Measurements from ENCODE around the gene NIFK.
A peak's percentile ranks its signal among the peaks of the same experiment; 100 is the strongest.
"Not testable (repeated sequence)": the region's sequence is repeated elsewhere in the genome, so short reads cannot be mapped to it uniquely, and the experiment has no call there.

The NIFK gene

DNA sequence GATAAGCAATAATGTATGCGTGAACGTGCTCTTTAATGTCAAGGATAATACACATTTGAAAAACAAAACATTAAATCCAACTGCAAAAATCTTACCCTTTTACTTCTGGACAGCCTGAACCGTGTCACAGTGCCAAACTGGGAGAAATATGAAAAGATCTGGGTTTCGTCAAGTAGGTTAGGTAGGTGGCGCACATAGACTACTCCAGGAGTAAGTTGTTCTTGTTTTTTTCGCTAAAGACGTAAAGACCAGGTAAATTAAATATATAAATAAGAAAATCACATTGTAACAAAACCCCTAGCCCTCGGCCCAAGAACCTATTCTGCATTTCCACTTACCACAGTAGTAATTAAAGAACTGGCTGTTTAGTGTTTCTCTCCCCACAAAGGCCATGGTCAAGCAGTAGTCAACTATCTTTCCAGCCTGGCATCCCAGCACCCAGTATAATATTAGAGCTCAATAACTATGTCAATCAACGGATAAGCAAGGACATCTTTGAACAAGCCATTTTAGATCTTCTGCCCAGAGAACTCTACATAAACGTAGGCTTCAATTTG is 1.1 kb downstream of the NIFK start:
- DNase-seq (ENCODE audit: insufficient read length, low spot score) (no peak), FAIRE-seq (no peak)

DNA sequence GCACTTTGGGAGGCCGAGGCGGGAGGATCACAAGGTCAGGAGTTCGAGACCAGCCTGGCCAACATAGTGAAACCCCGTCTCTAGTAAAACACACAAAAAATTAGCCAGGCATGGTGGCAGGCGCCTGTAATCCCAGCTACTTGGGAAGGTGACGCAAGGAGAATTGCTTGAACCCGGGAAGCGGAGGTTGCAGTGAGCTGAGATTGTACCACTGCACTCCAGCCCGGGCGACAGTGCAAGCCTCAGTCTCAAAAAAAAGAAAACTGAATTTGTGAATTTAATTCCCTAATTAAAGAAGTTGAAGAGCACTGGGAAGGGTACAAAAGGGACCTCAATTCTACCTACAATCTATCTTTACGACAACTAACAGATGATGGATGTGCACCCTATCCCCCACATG is 2.1 kb downstream of the NIFK start:
- not testable (repeated sequence) for FAIRE-seq; DNase-seq (ENCODE audit: insufficient read length, low spot score)

DNA sequence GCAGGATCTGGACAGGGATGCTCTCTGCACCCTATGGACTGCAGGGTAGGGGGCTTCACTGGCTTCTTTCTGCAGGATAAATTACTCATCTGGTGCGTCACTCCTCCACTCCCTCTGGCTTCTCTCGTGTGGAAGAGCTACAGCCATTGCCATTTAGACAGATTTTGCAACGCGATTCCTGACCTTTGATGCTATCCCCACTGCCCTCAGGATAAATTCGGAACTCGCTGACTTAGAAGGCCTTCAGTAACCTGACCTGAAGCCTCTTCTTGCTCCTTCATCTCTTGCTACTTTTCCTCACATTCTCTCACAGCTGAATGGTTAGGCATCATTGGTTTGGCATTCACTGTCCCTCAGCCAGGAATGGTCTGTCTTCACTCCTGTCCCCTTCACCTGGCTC is 5.3 kb downstream of the NIFK start:
- no peak for FAIRE-seq

DNA sequence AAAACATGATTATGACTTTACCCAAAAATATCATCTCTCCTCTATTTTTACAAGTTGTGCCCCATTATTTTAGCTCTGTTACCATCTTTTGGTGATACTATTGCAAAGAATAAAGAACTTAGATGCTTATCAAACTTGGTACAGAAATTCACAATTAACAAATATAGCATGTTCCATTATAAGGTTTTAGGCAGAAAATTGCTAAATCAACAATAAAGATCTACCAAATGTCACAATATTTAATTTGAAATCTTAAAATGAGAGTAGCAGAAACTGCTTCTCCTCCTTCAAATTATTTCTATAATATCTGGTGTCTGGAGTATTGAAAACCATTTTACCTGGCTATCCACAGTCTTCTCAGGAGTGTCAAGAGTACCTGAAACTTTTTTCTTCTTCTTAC is 8.7 kb downstream of the NIFK start:
- DNase-seq (ENCODE audit: insufficient read length, low spot score) (no peak), FAIRE-seq (no peak)

More for the DNA sequence above, 5.3 kb downstream of the NIFK start:
- DNase-seq (ENCODE audit: insufficient read length, low spot score) = no peak

DNA sequence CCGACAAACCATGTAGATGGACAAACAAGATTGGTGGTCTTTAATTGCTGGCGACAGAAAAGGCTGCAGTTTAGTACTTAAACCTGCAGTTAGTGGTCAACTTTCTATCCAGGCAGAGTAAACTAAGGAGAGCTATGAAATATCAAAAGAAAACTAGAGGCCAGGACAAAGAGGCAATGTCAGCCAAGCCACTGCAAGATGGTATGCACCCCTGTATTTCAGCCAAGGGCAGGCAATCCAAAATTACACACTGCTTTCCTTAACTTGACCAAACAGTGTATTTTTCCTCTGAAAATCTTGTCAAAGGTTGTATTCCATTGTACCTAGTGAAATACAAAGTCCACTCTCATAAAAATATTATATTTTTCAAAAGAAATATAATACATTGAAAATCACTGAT is 9.3 kb downstream of the NIFK start:
- DNase-seq (ENCODE audit: insufficient read length, low spot score) (no peak), FAIRE-seq (no peak)

DNA sequence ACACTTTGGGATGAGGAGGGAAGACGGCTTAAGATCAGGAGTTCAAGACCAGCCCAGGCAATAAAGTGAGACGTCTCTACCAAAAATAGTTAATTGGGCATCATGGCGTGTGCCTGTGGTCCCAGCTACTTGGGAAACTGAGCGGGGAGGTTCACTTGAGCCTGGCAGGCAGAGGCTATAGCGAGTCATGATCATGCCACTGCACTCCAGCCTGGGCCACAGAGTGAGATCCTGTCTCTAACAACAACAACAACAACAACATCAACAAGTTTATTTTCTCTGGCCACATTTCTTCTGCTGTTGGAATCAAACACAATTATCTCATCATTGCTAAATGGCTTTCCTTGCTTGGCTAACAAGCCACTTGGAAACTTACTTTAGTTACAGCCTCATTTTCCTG is 13.4 kb downstream of the NIFK start:
- no peak for DNase-seq (ENCODE audit: insufficient read length, low spot score)
- FAIRE-seq = no peak

DNA sequence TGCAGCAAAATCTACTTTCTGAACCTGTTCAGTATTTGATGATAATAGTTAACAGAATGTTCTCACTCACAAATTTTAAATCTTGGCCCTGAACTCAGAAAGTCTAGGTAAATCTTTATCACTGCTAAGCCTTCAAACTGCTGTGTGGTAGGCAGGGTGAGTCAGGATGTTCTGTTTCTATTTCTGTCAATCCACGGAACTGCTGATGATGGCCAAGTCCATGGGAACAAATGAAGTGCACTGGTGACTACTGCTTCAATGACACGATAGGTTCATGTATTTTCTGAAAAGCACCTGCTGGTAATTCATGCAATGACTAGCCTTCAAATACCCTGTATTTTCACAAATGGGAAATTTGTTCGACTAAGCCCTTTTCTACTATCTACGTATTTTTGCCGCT is 14.2 kb downstream of the NIFK start:
- FAIRE-seq (no peak), DNase-seq (ENCODE audit: insufficient read length, low spot score) (no peak)

DNA sequence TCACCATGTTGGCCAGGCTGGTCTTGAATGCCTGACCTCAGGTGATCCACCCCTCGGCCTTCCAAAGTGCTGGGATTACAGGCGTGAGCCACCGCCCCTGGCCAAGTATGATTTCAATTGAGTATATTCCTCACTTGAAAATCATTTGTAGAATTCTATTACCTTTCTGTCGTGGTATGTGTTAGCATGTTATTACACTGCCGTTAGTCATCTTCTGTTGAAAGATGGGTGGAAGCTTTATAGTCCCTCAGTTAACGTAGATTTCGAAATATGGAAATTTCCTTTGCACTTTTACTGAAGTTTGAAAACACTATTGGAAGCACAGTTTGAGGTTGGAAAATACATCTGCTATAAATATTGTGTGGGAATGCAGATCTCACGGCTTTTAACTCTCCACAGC is 14.7 kb downstream of the NIFK start:
- no peak for FAIRE-seq

DNA sequence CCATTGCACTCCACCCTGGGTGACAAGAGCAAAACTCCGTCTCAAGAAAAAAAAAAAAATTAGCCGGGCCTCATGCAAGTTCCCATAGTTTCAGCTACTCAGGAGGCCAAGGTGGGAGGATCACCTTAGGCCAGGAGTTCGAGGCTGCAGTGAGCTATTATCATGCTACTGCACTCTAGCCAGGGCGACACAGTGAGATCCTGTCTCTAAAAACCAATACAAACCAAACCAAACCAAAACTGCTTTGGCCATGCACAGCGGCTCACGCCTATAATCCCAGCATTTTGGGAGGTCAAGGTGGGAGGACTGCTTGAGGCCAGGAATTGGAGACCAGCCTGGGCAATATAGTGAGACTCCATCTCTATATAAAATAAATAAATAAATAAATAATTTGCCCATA is 19.1 kb downstream of the NIFK start:
- DNase-seq (ENCODE audit: insufficient read length, low spot score) = no peak
- no peak for FAIRE-seq

More for the DNA sequence above, 14.7 kb downstream of the NIFK start:
- peak; percentile 50 for DNase-seq (ENCODE audit: insufficient read length, low spot score)

DNA sequence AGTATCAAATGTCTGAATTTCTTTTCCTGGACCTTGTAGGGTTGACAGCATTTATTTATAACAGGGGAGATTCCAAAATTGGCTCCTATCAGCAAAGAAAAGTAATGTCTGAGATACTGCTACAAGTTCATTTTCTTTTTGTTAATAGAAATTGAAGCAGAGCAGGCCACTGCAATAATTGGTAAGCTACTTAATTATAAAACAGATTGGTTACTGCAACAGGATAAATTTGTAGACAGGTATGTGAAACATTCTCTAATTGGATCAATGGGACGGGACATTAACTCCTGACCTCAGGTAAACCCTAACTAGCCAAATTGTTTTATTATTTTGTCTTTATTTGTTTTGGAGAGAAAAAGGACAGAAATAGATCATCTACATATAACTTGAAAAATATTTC is 20.5 kb downstream of the NIFK start:
- no peak for FAIRE-seq
- DNase-seq (ENCODE audit: insufficient read length, low spot score) = no peak

DNA sequence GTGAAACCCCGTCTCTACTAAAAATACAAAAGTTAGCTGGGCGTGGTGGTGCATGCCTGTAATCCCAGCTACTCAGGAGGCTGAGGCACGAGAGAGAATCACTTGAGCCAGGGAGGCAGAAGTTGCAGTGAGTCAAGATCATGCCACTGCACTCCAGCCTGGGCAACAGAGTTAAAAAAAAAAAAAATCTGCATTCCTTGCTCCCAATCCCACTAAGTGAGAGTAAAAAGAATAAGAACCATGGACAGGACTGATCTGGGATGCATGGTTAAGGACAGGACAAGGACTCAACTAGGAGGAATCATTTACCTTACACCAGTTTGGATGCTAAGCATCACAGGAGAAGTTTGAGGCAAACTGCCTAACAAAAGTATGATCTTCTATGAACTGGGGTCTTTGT is 25.2 kb downstream of the NIFK start:
- not testable (repeated sequence) for FAIRE-seq; DNase-seq (ENCODE audit: insufficient read length, low spot score)

DNA sequence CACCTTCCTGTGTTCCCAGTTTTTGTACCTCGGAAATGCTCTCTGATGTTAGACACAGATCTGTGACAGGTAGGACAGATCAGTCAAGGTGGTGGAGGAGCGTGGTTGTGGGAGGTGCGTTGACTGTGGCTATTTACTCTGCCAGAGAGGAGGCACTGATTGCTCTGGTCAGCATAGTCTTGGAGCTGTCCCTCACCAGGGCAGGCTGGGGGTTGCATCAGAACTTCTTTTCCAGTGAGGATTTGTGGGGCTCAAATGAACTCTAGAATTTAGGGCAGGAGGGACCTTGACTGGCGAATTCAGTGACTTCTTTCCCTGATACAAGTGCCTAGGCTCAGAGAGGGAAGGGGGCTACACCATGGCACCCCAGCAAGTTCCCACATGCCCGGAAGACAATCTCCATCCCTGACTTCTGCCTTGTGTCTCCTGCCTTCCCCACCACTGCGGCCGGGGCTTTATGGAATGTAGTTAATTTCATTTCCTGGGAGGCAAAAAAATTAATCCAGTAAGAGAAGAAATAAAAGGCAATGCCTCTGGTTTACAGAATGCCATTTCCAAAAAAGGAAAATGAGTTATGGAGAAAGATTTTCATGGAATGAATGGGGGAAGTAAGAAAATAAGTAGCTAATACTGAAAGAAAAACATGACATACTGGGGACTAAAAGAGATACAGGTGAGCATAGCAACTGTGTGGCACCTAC is 26.1 kb downstream of the NIFK start:
- FAIRE-seq (peak; percentile 20), DNase-seq (ENCODE audit: insufficient read length, low spot score) (no peak)

DNA sequence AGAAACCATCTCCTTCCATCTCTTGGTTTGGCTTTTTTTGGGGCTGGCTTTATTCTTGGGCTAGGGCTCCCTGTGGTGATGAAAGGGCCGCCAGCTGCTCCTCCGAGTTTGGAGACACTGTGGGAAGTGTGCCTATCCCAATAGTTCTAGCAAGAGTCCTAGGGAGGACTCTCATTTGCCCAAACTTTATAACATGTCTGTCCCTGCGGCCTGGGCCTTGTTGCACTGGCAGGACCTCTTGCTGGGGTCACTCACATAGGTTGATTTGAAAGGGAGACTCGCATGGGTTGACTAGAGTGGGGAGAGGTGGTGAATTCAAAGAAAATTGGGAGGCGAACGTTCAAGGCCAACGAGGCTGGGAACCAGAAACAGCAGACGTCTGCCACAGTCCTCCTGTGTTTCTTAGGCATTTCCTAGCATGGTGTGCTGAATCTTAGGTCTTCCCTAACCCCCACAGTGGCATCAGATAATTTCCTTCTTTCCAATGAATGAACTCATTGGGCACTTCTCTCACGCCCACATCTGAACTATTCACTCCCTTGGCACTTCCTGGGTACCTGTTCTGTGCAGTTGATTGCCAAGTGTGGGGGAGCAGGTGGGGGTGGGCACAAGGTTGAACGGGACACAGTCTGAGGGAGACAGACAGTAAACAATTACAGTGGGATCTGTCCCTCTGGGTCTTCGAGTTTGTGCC is 26.8 kb downstream of the NIFK start:
- DNase-seq (ENCODE audit: insufficient read length, low spot score) (no peak), FAIRE-seq (no peak)

DNA sequence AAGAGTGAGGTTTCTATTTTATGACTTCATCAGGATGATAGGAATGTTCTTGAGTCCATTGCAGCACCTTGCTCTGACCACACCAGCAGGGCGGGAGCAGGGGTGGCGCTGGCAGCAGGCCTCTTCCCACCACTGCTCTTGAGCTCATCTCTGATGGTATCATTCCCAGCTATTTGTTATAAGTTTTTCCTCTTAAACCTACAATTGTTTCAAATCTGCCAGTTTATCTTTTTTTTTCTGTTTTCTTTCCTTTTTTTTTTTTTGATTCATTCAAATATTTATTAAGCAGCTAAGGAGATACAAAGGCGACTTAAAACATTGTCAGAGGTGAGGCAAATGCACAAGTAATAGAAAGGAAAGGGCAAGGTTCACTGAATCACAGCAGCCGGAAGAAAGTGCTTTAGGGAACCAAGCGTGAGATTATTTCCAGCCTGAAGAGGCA is 28.7 kb downstream of the NIFK start:
- no peak for DNase-seq (ENCODE audit: insufficient read length, low spot score)
- no peak for FAIRE-seq

DNA sequence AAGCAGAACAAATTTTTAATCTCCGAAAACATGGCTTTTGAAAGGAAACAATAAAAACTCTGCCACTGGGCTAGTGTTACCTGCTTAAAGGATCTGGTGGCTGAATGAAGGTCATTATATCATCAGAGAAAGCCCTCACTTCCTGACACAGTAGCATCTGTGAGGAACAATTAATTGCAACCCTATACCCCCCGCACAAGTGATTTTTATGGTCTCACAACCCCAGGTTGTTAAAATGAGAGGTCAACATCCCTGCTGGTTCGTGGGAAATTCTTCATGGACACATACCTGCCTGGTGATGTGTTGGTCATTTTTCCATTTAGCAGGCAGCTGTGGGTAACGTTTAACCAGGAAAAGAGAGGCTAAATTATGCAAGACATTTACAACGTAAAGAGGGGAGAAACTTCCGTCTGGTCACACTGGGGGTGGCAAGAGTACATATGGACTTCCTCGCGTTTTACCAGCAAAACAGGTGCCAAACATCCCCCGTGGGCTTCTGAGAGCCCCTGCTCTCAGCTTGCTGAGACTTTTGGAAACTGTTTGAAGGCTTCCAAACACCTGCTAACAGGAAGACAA is 29.2 kb downstream of the NIFK start:
- no peak for FAIRE-seq
- DNase-seq (ENCODE audit: insufficient read length, low spot score) = no peak

DNA sequence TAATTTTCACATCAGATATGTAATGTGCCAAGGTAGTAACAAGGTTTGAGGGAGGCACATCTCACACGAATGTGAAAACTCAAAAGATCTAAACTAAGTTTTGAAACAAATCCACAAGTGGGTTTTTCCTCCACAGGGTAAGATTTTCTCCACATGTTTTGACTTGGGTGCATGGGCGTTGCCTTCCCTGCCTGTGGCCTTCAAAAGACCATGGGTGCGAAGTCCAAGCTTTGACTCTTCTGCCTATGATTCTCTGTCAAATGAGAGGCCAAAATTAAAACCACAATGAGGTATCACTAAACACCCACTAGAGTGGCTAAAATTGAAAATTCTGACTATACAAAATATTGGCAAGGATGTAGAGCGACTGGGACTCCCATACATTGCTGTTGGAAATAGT is 30.7 kb downstream of the NIFK start:
- DNase-seq (ENCODE audit: insufficient read length, low spot score) (no peak), FAIRE-seq (no peak)

DNA sequence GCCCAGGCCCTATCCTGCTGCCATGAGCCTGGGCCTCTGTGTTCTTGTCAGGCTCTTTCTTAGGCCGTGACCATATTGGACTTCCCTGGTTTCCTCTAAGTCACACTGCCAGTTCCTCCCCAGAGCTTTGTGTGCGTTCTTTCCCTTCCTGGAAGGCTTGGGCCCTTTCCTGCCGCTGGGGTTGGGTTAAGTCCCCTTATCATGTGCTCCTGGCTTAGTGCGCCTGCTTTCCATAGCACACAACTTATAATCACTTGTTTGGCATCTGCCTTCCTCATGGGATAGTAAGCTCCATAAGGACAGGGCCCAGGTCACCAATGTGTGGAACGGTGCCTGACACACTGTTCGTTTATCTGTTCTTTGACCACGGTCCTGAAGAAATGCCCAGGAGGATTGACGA is 31.3 kb downstream of the NIFK start:
- FAIRE-seq (no peak), DNase-seq (ENCODE audit: insufficient read length, low spot score) (no peak)

DNA sequence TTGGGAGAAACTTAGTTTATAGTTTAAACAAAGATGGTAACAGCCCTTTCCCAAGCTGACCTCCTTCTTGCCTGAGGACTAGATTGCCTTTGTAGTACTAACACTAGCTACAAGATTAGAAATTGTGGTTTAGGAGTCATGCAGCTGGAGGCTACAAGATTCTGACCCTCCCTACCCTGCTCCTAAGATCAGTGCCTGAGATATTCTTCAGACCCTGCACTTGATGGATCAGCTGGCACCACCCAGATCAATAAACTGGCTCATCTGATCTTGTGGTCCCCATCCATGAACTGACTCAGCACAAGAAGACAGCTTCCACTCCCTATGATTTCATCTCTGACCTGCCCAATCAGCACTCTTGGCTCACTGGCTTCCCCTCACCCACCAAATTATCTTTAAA is 34.9 kb downstream of the NIFK start:
- not testable (repeated sequence) for FAIRE-seq; DNase-seq (ENCODE audit: insufficient read length, low spot score)

DNA sequence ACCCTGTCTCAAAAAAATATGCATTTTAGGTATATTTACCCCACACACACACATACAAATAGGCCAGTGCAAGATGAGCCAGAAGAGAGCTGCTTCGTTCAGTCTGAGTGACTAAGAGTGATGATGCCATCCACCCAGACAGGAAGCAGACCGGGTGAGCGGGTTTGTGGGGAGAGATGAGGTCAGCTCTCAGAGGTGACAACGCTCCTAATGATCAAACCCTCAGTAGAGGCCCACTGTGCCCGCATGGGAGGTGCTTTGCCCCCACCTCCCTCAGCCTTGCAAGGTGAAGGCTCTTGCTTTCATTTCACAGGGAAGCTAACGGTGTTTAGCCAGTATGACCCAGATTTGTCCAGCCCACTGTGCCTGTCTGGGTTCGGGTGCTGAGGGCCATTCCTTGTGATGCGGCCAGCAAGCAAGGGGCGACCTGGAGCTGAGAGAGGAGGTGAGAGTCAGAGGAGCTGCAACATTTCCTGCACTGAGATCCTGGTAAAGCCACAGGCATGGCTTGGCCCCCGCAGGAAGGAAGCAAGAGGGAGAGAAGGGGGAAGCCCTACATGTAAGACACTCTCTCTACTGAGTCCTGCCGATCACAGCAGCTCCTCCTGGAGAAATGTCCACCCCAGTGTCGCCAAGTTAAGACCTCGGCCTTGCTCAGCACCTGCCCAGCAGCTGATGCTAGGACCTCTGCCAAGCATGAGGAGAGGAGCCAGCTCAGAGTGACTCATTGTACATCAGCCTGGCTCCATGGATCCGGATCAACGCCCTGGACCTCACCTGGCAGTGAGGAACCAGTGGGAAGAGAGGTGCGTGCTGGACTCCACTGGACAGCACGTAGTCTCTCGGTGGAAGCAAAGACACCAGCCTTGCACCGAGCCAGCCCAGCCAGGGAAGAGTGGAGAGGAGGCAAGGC is 37.0 kb downstream of the NIFK start:
- FAIRE-seq = no peak
- peak; percentile 85 for DNase-seq (ENCODE audit: insufficient read length, low spot score)

DNA sequence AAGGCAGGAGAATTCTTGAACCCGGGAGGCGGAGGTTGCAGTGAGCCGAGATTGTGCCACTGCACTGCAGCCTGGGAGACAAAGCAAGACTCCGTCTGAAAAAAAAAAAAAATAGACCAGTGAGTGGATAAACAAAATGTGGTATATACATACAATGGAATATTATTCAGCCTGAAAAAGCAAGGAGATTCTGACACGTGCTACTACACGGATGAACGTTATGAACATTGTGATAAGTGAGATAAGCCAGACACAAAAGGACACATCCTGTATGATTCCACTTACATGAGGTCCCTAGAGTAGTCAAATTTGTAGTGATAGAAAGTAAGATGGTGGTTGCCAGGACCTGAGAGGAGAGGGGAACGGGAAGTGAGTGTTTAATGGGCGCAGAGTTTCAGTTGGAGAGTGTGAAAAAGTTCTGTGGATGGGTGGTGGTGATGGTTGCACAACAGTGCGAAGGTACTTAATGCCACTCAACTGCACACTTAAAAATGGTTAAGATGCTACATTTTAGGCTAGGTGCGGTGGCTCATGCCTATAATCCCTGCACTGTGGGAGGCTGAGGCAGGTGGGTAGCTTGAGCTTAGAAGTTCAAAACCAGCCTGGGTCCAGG is 38.3 kb downstream of the NIFK start:
- FAIRE-seq = no peak

More for the DNA sequence above, 38.3 kb downstream of the NIFK start:
- no peak for DNase-seq (ENCODE audit: insufficient read length, low spot score)

All from HTR-8/SVneo (cell line).